Esophagus squamous epithelium (tissue), 5 donors: ENCODE results near the gene HMCES. TPM values are rescaled to one million over a fixed set of nuclear protein-coding genes. Genes with fewer than 3 reads are reported as not detected.
A peak's percentile ranks its signal among the peaks of the same experiment; 100 is the strongest.

ENCODE experiments used
- DNase-seq: peaks from one replicate; lab custom pipeline; 2025; lab: John Stamatoyannopoulos, UW
- H3K27ac ChIP-seq, 4 donors: fragments of 200-600 bp; sonication (generic); one replicate each; pipeline ENCODE4 v1.5.1; 2016 to 2019; ENCODE audit warnings: mild to moderate bottlenecking in 1 of 4
- H3K27me3 ChIP-seq, 4 donors: fragments of 200-600 bp; sonication (generic); 1 replicate in 3 of 4; 2 replicates in 1 of 4; pipeline versions ENCODE4 v1.5.1 to v1.6.0; 2017 to 2021; ENCODE audit warnings: antibody characterized with exemption in 1 of 4
- H3K36me3 ChIP-seq, 3 donors: fragments of 200-600 bp; sonication (generic); one replicate each; pipeline ENCODE4 v1.5.1; 2016 to 2019
- H3K4me1 ChIP-seq, 3 donors: fragments of 200-600 bp; sonication (generic); one replicate each; pipeline ENCODE4 v1.5.1; 2017 to 2019
- H3K4me3 ChIP-seq, 4 donors: fragments of 200-600 bp; sonication (generic); 1 replicate in 3 of 4; 2 replicates in 1 of 4; pipeline ENCODE4 v1.5.1; 2016 to 2019; ENCODE audit warnings: mild to moderate bottlenecking in 2 of 4, moderate library complexity in 1 of 4
- H3K9me3 ChIP-seq, 3 donors: fragments of 200-600 bp; sonication (generic); one replicate each; pipeline ENCODE4 v1.5.1; 2016 to 2019
- POLR2A ChIP-seq, 4 donors: fragments of 450-650 bp; IDR thresholded peaks; one replicate each; pipeline ENCODE4 v1.6.1; 2017; ENCODE audit warnings: antibody characterized with exemption in 4 of 4, mild to moderate bottlenecking in 4 of 4, moderate library complexity in 3 of 4
- WGBS, 2 donors: methylation state at CpG; one replicate each; pipeline ENCODE4 v1.1.5; 2018; 5-methylcytosine and 5-hydroxymethylcytosine counted together
- intact Hi-C: fragments of 100-400 bp; cut with DNase I; formaldehyde crosslinking; loops from one replicate; pipeline ENCODE4 v1.15.0; 2022
- total RNA-seq, 4 donors: library from RNA; depleted of rRNA; stranded (reverse); fragments of >200 nt; gene quantifications; one replicate each; pipeline ENCODE4 v1.1.0, GENCODE V29; 2016
- TF ChIP-seq, protein P1 (sequence below), 6 experiments: fragments of 450-650 bp in 4 of 6; fragments of 200-600 bp in 2 of 6; sonication (generic) in 2 of 6; IDR thresholded peaks; one replicate each; pipeline ENCODE4 v1.5.1; 2016 to 2019; ENCODE audit warnings: antibody characterized with exemption in 6 of 6, mild to moderate bottlenecking in 4 of 6, moderate library complexity in 4 of 6
- donor health status: DM: yes; HTN: yes; CAD: no.

HMCES gene
- total RNA-seq, 4 donors from 2014 or later, result 24.2 to 32.7 (median 29.7) TPM

DNA sequence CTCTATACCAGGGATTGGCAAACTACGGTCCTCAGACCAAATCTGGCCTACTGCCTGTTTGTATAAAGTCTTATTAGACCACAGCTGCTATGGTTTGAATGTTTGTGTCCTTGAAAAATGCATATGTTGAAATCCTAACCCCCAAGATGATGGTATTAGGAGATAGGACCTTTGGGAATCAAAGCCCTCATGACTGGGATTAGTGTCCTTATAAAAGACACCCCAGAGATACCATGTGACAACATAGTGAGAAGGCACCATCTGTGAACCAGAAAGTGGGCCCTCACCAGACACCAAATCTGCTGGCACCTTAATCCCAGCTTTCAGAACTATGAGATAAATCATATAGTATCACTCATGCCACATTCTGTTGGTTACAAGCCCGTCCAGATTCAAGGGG lies 7.4 kb downstream of the HMCES start:
- Histone ChIP-seq H3K9me3 (no peaks in the 10 kb centered on the region), H3K36me3 (peaks cover 0 to 67% (median 0%) of the 10 kb centered on the region in 3 donors), H3K4me1 (peaks cover 7 to 46% (median 10%) of the 10 kb centered on the region in 3 donors), H3K4me3 (no peak overlapping the region), H3K27ac (no peak overlapping the region), H3K27me3 (no peaks in the 10 kb centered on the region)
- intact Hi-C loops, result no loop called here
- 87 to 92% methylated on average over 2 of the region's 2 CpGs for WGBS, 2 donors
- DNase-seq, result no peak
- TF ChIP-seq, protein P1, sequence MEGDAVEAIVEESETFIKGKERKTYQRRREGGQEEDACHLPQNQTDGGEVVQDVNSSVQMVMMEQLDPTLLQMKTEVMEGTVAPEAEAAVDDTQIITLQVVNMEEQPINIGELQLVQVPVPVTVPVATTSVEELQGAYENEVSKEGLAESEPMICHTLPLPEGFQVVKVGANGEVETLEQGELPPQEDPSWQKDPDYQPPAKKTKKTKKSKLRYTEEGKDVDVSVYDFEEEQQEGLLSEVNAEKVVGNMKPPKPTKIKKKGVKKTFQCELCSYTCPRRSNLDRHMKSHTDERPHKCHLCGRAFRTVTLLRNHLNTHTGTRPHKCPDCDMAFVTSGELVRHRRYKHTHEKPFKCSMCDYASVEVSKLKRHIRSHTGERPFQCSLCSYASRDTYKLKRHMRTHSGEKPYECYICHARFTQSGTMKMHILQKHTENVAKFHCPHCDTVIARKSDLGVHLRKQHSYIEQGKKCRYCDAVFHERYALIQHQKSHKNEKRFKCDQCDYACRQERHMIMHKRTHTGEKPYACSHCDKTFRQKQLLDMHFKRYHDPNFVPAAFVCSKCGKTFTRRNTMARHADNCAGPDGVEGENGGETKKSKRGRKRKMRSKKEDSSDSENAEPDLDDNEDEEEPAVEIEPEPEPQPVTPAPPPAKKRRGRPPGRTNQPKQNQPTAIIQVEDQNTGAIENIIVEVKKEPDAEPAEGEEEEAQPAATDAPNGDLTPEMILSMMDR (IDR thresholded peaks at IDR 0.05), result no peak
- TF ChIP-seq POLR2A (IDR thresholded peaks at IDR 0.05), result no peak

DNA sequence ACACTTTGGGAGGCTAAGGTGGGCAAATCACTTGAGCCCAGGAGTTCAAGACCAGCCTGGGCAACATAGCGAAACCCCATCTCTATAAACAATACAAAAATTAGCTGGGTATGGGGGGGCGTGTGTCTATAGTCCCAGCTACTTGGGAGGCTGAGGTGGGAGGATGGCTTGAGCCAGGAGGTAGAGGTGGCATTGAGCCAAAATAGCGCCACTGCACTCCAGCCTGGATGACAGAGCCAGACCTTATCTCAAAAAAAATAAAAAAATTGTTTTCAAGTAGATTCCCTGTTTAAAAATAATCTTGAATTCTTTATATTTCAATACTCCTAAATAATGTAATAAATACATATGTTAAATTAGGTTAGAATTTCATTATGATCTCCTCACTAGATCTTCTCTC lies 9.8 kb downstream of the HMCES start:
- intact Hi-C loops, result no loop called here
- TF ChIP-seq POLR2A (IDR thresholded peaks at IDR 0.05), result no peak
- TF ChIP-seq, protein P1 (IDR thresholded peaks at IDR 0.05), result no peak
- Histone ChIP-seq H3K27me3 (no peaks in the 10 kb centered on the region), H3K36me3 (peaks cover 0 to 86% (median 0%) of the 10 kb centered on the region in 3 donors), H3K9me3 (no peaks in the 10 kb centered on the region), H3K4me1 (peaks cover 0 to 38% (median 6%) of the 10 kb centered on the region in 3 donors), H3K4me3 (no peak overlapping the region), H3K27ac (no peak overlapping the region)
- WGBS, 2 donors, result 77 to 95% methylated on average over 3 of the region's 3 CpGs
- no peak for DNase-seq

DNA sequence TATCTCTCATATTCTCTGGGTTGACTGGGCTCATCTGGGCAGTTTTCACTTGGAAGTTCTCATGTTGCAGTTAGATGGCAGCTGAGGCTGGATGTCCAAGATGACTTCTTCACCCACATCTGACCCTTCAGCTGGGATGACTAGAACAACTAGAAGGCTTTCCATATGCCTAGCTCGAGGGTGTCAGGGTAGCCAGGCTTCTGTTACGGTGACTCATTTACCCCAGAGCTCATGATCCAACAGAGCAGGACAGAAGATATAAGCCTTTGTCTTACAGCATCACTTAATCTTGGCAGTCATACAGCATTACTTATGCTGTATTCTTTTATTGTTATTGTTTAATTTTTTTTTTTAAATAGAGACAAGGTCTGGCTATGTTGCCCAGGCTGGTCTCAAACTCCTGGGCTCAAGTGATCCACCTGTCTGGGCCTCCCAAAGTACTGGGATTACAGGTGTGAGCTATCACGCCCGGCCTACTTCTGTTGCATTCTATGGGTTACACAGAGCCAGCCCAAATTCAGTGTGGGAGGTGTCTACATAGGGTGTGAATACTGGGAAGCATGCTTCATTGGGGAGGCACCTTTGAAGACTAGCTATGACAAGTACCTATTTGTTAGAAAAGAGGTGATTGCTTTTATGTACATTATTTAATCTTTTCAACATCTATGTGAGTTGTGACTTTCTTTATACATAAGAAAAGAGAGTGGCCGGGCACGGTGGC lies 10.7 kb downstream of the HMCES start:
- H3K4me3 ChIP-seq, result no peak overlapping the region
- 31 to 67% methylated on average over 6 of the region's 6 CpGs for WGBS, 2 donors
- no peak for DNase-seq
- no peaks in the 10 kb centered on the region for H3K9me3 ChIP-seq
- H3K36me3 ChIP-seq, result peaks cover 0 to 92% (median 3%) of the 10 kb centered on the region in 3 donors
- H3K27me3 ChIP-seq, result no peaks in the 10 kb centered on the region
- TF ChIP-seq, protein P1 (IDR thresholded peaks at IDR 0.05), result no peak
- no peak for TF ChIP-seq POLR2A (IDR thresholded peaks at IDR 0.05)
- intact Hi-C loops, result no loop called here
- H3K4me1 ChIP-seq, result peaks cover 0 to 38% (median 6%) of the 10 kb centered on the region in 3 donors
- peak overlapping the region in 2 of 4 donors; percentile 40 to 48 for H3K27ac ChIP-seq

DNA sequence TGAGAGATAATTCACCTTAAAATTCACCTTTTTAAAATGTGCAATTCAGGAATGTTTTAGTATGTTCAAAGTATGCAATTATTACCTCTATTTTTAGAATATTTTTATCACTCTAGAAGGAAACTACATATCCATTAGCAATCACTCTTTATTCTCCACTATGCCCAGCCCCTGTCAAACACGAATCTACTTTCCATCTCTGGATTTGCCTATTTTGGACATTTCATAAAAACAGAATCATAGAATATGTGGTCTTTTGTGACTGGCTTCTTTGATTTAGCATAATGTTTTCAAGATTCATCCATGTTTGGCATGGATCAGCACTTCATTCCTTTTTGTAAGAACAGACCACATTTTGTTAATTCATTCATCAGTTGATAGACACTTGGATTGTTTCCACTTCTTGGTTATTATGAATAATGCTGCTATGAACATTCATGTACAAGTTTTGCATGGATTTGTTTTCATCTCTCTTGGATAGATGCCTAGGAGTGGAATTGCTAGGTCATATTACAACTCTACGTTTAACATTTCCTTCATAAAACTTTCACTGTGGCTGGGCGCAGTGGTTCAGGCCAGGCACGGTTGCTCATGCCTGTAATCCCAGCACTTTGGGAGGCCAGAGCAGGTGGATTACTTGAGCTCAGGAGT lies 12.7 kb downstream of the HMCES start:
- no peak for DNase-seq
- Histone ChIP-seq H3K4me1 (peaks cover 0 to 38% (median 6%) of the 10 kb centered on the region in 3 donors), H3K27me3 (no peaks in the 10 kb centered on the region), H3K9me3 (no peaks in the 10 kb centered on the region), H3K4me3 (no peak overlapping the region), H3K36me3 (peaks cover 0 to 95% (median 8%) of the 10 kb centered on the region in 3 donors), H3K27ac (peak overlapping the region; percentile 40 to 68 (median 47))
- 30 to 41% methylated on average over 2 to 4 of the region's 4 CpGs for WGBS, 2 donors
- no peak for TF ChIP-seq POLR2A (IDR thresholded peaks at IDR 0.05)
- TF ChIP-seq, protein P1 (IDR thresholded peaks at IDR 0.05), result no peak
- intact Hi-C loops, result no loop called here

DNA sequence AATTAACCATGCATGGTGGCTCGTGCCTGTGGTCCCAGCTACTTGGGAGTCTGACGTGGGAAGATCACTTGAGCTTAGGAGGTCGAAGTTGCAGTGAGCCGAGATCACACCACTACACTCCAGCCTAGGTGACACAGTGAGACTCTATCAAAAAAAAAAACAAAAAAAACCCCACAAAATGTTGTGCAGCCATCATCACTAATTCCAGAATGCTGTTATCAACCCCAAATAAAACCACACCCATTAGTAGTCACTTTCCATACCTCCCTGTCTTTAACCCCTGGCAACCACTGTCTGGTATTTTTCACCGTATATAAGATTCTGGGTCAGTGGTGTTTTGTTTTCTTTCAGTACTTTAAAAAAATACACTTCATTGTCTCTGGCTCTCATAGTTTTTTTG lies 16.6 kb downstream of the HMCES start:
- Histone ChIP-seq H3K27ac (no peak overlapping the region), H3K9me3 (no peaks in the 10 kb centered on the region), H3K27me3 (no peaks in the 10 kb centered on the region), H3K4me1 (peaks cover 0 to 22% (median 6%) of the 10 kb centered on the region in 3 donors), H3K4me3 (no peak overlapping the region), H3K36me3 (peaks cover 0 to 98% (median 28%) of the 10 kb centered on the region in 3 donors)
- no peak for DNase-seq
- TF ChIP-seq POLR2A (IDR thresholded peaks at IDR 0.05), result no peak
- TF ChIP-seq, protein P1 (IDR thresholded peaks at IDR 0.05), result no peak
- WGBS, 2 donors, result 96 to 97% methylated on average over 5 of the region's 5 CpGs
- intact Hi-C loops, result no loop called here
